Measurements from ENCODE around the gene KLRD1.
"Not testable (repeated sequence)": the region's sequence is repeated elsewhere in the genome, so short reads cannot be mapped to it uniquely, and the experiment has no call there.

Gene KLRD1

DNA sequence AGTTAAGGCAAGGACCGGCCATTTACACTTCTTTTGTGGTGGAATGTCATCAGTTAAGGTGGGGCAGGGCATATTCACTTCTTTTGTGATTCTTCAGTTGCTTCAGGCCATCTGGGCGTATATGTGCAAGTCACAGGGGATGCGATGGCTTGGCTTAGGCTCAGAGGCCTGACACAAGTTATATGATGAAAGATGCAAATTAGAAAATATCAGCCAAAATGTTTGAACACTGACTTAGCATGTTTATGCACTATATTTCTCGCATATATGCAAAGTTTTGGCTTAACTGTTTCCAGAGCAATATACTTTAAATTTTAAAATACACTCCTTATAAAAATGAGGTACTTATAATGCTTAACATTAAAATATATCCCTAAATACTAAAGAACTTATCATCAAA is 30.8 kb downstream of the KLRD1 start:
- DNase-seq (ENCODE audit: low read depth in 2 of 2) = not testable (repeated sequence)

- DNase-seq (ENCODE audit: low read depth in 2 of 2) = no peak
These were observed 31.6 kb downstream of the KLRD1 start for GRCh38 chr12:10339053-10339840.

DNA sequence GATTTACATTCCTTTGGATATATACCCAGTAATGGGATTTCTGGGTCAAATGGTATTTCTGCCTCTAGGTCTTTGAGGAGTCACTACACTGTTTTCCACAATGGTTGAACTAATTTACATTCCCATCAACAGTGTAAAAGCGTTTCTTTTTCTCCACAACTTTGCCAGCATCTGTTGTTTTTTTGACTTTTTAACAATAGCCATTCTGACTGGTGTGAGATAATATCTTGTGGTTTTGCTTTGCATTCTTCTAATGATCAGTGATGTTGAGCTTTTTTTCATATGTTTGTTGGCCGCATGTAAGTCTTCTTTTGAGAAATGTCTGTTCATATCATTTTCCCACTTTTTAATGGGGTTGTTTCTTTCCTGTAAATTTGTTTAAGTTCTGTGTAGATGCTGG is 33.3 kb downstream of the KLRD1 start:
- not testable (repeated sequence) for DNase-seq (ENCODE audit: low read depth in 2 of 2)

DNA sequence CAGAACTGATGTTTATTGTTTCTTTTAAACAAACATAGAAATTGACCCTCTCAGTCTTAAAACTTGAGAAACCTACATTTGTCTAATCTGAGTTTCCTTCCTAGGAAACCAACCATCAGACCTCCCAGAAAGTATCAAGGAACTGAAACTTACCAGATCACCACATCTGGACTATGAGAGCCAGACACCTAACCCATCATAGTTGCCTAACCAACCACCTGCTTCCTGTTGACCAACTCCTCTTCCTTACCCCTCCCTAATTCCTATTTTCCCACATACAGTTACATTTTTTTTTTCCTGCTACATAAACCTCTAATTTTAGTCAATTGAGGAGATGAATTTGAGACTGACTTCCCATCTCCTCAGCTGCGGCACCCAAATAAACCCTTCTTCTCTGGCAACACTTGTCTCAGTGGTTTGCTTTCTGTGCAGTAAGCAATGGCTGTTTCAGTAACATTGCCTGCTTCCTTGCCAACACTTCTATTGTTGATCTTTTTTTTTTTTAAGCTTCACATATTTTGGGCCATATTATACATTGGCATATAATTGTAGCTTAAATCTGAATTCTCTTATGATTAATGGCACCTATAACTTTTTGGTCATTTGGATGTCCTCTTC is 34.3 kb downstream of the KLRD1 start:
- DNase-seq (ENCODE audit: low read depth in 2 of 2) = no peak

- DNase-seq (ENCODE audit: low read depth in 2 of 2) = not testable (repeated sequence)
These were observed 43.8 kb downstream of the KLRD1 start for GRCh38 chr12:10351457-10351856.

DNA sequence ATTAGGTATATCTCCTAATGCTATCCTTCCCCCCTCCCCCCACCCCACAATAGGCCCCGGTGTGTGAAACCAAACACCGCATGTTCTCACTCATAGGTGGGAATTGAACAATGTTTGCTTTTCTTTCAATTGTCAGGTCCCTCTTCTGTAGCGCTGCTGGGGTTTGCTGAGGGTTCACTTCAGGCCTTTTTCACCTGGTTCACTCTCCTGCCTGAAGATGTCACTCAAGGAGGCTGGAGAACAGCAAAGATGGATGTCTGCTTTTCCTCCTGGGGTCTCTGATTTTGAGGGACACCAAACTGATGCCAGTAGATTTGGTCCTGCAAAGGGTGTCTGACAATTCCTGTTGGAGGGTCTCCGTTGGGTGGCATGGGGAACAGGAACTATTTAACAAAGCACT is 46.4 kb downstream of the KLRD1 start:
- DNase-seq (ENCODE audit: low read depth in 2 of 2) = no peak

GRCh38 chr12:10354502-10354901 is 46.8 kb downstream of the KLRD1 start:
- no peak for DNase-seq (ENCODE audit: low read depth in 2 of 2)

GRCh38 chr12:10358131-10358530 is 50.5 kb downstream of the KLRD1 start:
- DNase-seq (ENCODE audit: low read depth in 2 of 2) = no peak

DNA sequence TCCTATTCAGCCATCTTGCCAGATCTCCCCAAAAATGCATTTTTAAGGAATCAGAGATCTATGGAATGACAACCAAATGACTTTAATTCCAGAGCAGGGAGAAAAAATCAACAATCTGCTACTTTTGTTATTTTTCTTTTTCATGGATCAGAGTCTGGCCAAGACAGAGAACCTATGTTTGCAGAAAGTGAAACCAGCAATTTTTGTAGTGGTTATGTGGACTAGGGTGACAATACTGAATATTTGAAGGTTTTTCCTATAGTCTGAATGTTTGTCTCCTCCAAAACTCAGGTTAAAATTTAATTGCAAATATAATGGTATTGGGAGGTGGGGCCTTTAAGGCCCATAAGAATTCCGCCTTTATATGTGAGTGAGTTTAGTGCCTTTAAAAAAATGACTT is 51.3 kb downstream of the KLRD1 start:
- no peak for DNase-seq (ENCODE audit: low read depth in 2 of 2)

DNA sequence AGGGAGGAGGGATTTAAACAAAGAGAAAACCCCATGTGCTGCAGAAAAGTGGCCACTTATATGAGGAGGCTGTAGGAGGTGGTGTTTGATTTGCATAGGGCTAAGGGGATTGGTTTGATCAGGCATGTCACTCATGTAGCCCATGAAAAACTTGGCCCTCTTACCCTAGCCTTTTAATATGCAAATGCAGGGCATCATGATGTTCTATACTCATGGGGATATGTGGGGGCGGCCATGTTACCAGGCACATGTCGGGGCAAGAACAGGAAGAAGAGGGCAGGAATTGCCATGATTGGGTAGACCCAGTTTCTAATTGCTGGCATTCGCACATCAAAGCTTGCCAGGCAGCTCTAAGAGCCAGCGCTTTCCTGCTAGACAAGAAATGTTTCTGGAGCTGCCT is 53.4 kb downstream of the KLRD1 start:
- DNase-seq (ENCODE audit: low read depth in 2 of 2) = no peak

GRCh38 chr12:10361622-10362021 is 54.0 kb downstream of the KLRD1 start:
- no peak for DNase-seq (ENCODE audit: low read depth in 2 of 2)

- no peak for DNase-seq (ENCODE audit: low read depth in 2 of 2)
These were observed 54.7 kb downstream of the KLRD1 start for GRCh38 chr12:10362325-10362724.

- DNase-seq (ENCODE audit: low read depth in 2 of 2) = no peak
These were observed 55.4 kb downstream of the KLRD1 start for GRCh38 chr12:10362828-10363657.

DNA sequence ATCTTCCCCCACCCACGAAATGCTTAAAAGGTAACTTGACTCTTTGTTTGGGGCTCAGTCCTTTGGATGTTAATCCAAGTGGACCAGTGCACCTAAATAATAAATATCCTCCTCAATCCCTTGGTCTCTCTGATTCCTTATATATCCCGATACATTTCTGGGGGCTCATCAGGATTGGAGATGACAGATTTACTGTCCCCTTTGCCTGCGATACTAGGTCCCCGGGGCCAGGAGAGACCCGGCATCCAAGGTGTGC is 55.9 kb downstream of the KLRD1 start:
- DNase-seq (ENCODE audit: low read depth in 2 of 2) = no peak

GRCh38 chr12:10363914-10364814 is 56.5 kb downstream of the KLRD1 start:
- DNase-seq (ENCODE audit: low read depth in 2 of 2) = no peak

DNA sequence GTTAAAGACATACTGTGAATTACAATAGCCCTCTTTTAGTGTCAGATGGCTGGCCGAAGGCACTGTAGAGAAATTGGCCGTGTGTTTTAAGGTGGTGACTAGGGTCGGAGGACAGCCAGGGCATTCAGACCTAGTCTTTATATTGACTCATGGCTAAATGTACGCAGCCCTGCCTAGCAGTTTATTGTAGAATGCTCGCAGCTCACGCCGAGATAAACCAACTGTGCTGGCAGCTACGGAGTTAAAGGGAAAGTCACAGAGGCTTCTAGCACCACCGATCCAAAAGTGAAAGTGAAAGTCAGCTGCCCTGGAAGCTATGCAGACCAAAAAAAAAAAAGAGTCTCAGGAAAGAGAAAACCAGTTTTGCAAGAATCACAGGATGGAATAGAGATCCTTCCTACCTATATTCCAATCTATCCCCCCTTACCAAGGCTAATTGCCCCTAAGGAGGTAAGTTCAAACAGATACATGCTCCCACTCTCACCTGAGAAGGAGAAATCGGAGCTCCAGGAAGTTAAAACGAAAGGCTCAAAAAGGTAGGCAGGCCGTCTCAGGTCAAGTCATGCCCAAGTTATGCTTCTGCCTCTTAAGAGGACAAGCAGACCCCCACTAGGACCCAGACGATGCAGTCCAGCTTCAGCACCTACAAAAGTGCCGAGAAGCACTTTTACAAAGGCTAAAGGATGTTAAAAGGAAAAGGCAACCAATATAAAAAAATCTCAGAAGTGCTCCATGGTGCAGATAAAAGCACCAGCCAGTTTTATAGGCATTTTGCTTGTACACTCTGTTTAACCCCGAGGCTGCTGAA is 57.3 kb downstream of the KLRD1 start:
- DNase-seq (ENCODE audit: low read depth in 2 of 2) = peak in 1 of 2 donors; percentile 44

DNA sequence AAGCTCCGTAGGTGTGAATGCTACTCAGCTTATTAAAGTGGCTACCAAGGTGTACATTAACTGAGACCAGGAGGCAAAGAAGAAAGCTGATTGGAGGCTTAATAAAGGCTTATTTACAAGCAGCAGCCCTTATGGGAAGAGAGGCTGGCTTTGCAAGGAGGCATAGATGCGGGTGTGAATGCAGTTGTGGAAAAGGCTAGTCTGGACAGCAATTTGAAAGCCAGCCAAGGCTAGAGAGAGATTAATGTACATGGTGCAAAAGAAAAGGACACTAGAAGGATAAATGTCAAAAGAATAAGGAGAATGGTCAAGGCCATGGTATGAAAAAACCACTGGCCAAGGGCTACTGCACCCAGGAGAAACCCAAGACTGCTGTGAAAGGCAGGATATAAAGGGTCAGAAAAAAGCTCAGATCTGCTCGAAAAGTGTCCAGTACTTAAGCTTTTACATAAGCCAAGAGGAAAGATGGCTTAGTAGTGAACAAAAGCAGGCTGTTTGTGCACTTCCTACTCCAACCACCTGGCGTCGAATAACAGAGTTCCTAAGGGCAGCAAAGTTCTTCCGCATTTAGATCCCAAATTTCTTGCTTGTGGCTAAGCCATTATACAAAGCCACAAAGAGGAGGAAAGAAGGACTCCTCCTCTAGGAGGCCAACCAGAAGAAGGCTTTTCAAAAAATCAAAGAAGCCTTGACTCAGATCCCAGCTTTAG is 58.2 kb downstream of the KLRD1 start:
- no peak for DNase-seq (ENCODE audit: low read depth in 2 of 2)

DNA sequence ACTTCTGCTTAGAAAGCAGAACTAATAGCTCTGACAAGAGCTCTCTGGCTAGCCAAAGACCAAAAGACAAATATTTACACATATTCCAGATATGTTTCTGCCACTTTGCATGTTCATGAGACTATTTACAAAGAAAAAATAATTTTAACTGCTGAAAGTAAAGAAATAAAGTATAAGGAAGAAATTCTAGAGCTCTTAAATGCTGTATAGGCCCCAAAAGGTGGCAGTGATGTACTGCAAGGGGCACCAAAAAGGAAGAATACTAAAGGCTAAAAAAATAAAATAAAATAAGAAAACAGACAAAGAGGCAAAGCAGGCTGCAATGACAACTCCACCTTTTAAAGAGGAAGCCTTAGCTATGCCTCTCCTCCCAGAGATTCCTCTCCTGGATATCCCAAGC is 59.2 kb downstream of the KLRD1 start:
- DNase-seq (ENCODE audit: low read depth in 2 of 2) = no peak

GRCh38 chr12:10367714-10368113 is 60.0 kb downstream of the KLRD1 start:
- not testable (repeated sequence) for DNase-seq (ENCODE audit: low read depth in 2 of 2)

Measured in stimulated activated CD4-positive, alpha-beta T cell treated with anti-CD3 and anti-CD28 coated beads, Interleukin-15, amount 100 ng/mL, for 48 hours (primary cell).